ENCODE measurements around the gene RTKN.

The RTKN gene

DNA sequence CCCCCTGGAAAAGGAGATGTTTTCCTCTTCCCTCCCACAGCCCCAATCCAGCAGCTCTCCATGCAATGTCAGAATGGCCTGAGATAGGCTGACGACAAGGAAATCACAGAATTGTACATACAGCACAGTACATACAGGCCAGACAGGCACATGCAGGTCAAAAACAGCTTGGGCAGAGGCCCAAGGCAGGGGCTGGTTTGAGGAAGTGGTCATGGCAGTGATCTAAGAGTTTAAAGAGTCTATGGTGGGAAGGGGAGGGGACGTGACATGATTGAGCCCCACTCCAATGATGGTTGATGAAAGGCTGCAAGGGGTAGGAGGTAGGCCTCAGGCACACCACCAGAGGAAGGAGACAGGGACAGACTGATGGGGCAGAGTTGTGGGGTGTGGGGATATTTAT is 65.9 kb downstream of the RTKN start:
- DNase-seq: no peak

All from DMS79 treated with DMSO at 0.1 percent for 48 hours (cell line).